Transverse colon (tissue), 4 donors: ENCODE measurements around the gene SPIN3. TPM values are rescaled to one million over a fixed set of nuclear protein-coding genes. Genes with fewer than 3 reads are reported as not detected.
"Not testable (repeated sequence)": the region's sequence is repeated elsewhere in the genome, so short reads cannot be mapped to it uniquely, and the experiment has no call there.

Experiments
- DNase-seq: peaks from one replicate; pipeline ENCODE4 v3.0.0-alpha.2; 2019
- H3K27ac ChIP-seq, 4 donors: fragments of 200-600 bp; sonication (generic); 2 replicates each; pipeline ENCODE4 v1.5.1; 2016 to 2018; ENCODE audit warnings: inconsistent platforms in 4 of 4
- H3K27me3 ChIP-seq: fragments of 200-600 bp; sonication (generic); 2 replicates; pipeline ENCODE4 v1.5.1; 2017; ENCODE audit warnings: inconsistent platforms
- H3K36me3 ChIP-seq, 4 donors: fragments of 200-600 bp; sonication (generic); 2 replicates each; pipeline ENCODE4 v1.5.1; 2017 to 2019; ENCODE audit warnings: inconsistent platforms in 4 of 4
- H3K4me1 ChIP-seq, 4 donors: fragments of 200-600 bp; sonication (generic); 2 replicates each; pipeline ENCODE4 v1.5.1; 2017 to 2020; ENCODE audit warnings: inconsistent platforms in 4 of 4
- H3K4me3 ChIP-seq, 4 donors: fragments of 200-600 bp; sonication (generic); 1 replicate in 1 of 4; 2 replicates in 3 of 4; pipeline versions ENCODE4 v1.5.1 to v1.6.1; 2017 to 2019; ENCODE audit warnings: inconsistent platforms in 4 of 4
- H3K9me3 ChIP-seq, 2 donors: fragments of 200-600 bp; sonication (generic); 2 replicates each; pipeline ENCODE4 v1.5.1; 2017 to 2019; ENCODE audit warnings: inconsistent platforms in 2 of 2
- CTCF ChIP-seq, 5 experiments: fragments of 200-600 bp in 3 of 5; fragments of 450-650 bp in 2 of 5; sonication (generic) in 3 of 5; IDR thresholded peaks; 1 replicate in 2 of 5; 2 replicates in 3 of 5; pipeline ENCODE4 v1.5.1; 2016 to 2017; ENCODE audit warnings: antibody characterized with exemption in 5 of 5, inconsistent platforms in 3 of 5, mild to moderate bottlenecking in 2 of 5, moderate library complexity in 1 of 5
- EP300 ChIP-seq: sonication (generic); formaldehyde crosslinking; IDR thresholded peaks from one replicate; pipeline ENCODE4 v1.6.1; 2017; ENCODE audit warnings: antibody characterized with exemption, low read depth
- POLR2A ChIP-seq: fragments of 450-650 bp; IDR thresholded peaks from one replicate; pipeline ENCODE4 v1.6.1; 2016; ENCODE audit warnings: antibody characterized with exemption, mild to moderate bottlenecking, moderate library complexity
- POLR2AphosphoS5 ChIP-seq, 3 donors: sonication (generic); formaldehyde crosslinking; IDR thresholded peaks; one replicate each; pipeline ENCODE4 v1.6.1; 2016; ENCODE audit warnings: antibody characterized with exemption in 3 of 3
- WGBS, 2 donors: methylation state at CpG; one replicate each; pipeline ENCODE4 v1.1.5; 2018; ENCODE audit warnings: low coverage in 1 of 2; 5-methylcytosine and 5-hydroxymethylcytosine counted together
- in situ Hi-C, 4 donors: fragments of 200-750 bp; cut with MboI; loops; one replicate each; pipeline versions ENCODE4 v1.15.0 to v1.15.1; 2017; ENCODE audit warnings: low sequenced_read_pairs in 3 of 4, low pct_ligation_motif_present in 1 of 4, low pct_unique_long_range_greater_than_20kb in 1 of 4
- intact Hi-C: fragments of 100-400 bp; cut with DNase I; formaldehyde crosslinking; loops from one replicate; pipeline ENCODE4 v1.15.1; 2023; ENCODE audit warnings: low total_unique reads
- total RNA-seq, 4 donors: library from RNA; depleted of rRNA; stranded (reverse); fragments of >200 nt; gene quantifications; one replicate each; pipeline ENCODE4 v1.1.0, GENCODE V29; 2016

The SPIN3 gene
- total RNA-seq, result 10 to 100 TPM in 2 of 4 donors, 1 to 10 TPM in 2; 3.8 to 12.7 (median 10.3) TPM

GRCh38 chrX:56995271-56995994 lies at the start of gene SPIN3:
Gene SPIN3 (minus strand): TSS chrX:56995541. CDS start chrX:56994947, 594 bp downstream.
- Histone ChIP-seq H3K27me3 (no peaks in the 10 kb centered on the region), H3K27ac (peak within 1 kb of the TSS; percentile 64 to 84 (median 79)), H3K9me3 (no peaks in the 10 kb centered on the region), H3K36me3 (no peaks in the 10 kb centered on the region), H3K4me1 (peaks cover 0 to 5% (median 0%) of the 10 kb centered on the region in 4 donors), H3K4me3 (peak within 1 kb of the TSS; percentile 55 to 65 (median 56))
- TF ChIP-seq POLR2A, result peak; percentile 43
- TF ChIP-seq EP300, result no peak
- TF ChIP-seq CTCF (IDR thresholded peaks at IDR 0.05), result no peak
- TF ChIP-seq POLR2AphosphoS5 (IDR thresholded peaks at IDR 0.05), result peak; percentile 47 to 66 (median 51)
- DNase-seq, result peak; percentile 89
- intact Hi-C loops (no loop called here), in situ Hi-C loops (loop anchor here (25.0 kb wide), 4 partner anchors 183 to 433 kb away; partner anchors contain the start of gene UBQLN2 (in 1 of the 4))
- 32% methylated on average over 39 of the region's 39 CpGs; no CpG with 5 or more reads in 1 of the 2 donors for WGBS, 2 donors

- Histone ChIP-seq H3K36me3 (no peaks in the 10 kb centered on the region), H3K9me3 (no peaks in the 10 kb centered on the region), H3K27me3 (no peaks in the 10 kb centered on the region), H3K27ac (no peak overlapping the region), H3K4me1 (no peaks in the 10 kb centered on the region), H3K4me3 (no peak overlapping the region)
- WGBS, 2 donors, result 47% methylated on average over 3 of the region's 3 CpGs; no CpG with 5 or more reads in 1 of the 2 donors
- in situ Hi-C loops, result no loop called here
- no peak for TF ChIP-seq POLR2AphosphoS5 (IDR thresholded peaks at IDR 0.05)
- no peak for TF ChIP-seq POLR2A
- TF ChIP-seq CTCF (IDR thresholded peaks at IDR 0.05), result no peak
- no peak for TF ChIP-seq EP300
- intact Hi-C loops, result no loop called here
- DNase-seq, result no peak
These were observed 48.9 kb upstream of the SPIN3 start for GRCh38 chrX:57044245-57044644.

- in situ Hi-C loops, result not testable (repeated sequence)
These were observed 41.9 kb upstream of the SPIN3 start for GRCh38 chrX:57037265-57037664.

GRCh38 chrX:56994375-56995270 lies 718 bp downstream of the SPIN3 start:
- H3K9me3 ChIP-seq, result no peaks in the 10 kb centered on the region
- H3K4me1 ChIP-seq, result peaks cover 0 to 5% (median 0%) of the 10 kb centered on the region in 4 donors
- no peak for DNase-seq
- WGBS, 2 donors, result 56 to 100% methylated on average over 1 to 26 of the region's 26 CpGs
- in situ Hi-C loops (loop anchor here (25.0 kb wide), 4 partner anchors 182 to 432 kb away; partner anchors contain the start of gene UBQLN2 (in 1 of the 4)), intact Hi-C loops (no loop called here)
- H3K27ac ChIP-seq, result peak overlapping the region; percentile 64 to 84 (median 79)
- peak overlapping the region; percentile 55 to 65 (median 56) for H3K4me3 ChIP-seq
- H3K27me3 ChIP-seq, result no peaks in the 10 kb centered on the region
- H3K36me3 ChIP-seq, result no peaks in the 10 kb centered on the region
- TF ChIP-seq CTCF (IDR thresholded peaks at IDR 0.05), result no peak
- TF ChIP-seq EP300, result no peak
- no peak for TF ChIP-seq POLR2AphosphoS5 (IDR thresholded peaks at IDR 0.05)

More at GRCh38 chrX:57037265-57037664, 41.9 kb upstream of the SPIN3 start:
- H3K27ac ChIP-seq, H3K9me3 ChIP-seq, H3K27me3 ChIP-seq, H3K4me1 ChIP-seq, DNase-seq, H3K4me3 ChIP-seq, intact Hi-C loops, H3K36me3 ChIP-seq: not testable (repeated sequence)
- 76% methylated on average over 7 of the region's 7 CpGs; no CpG with 5 or more reads in 1 of the 2 donors for WGBS, 2 donors
